Activated CD8-positive, alpha-beta memory T cell treated with anti-CD3 and anti-CD28 coated beads for 4 hours (primary cell): ENCODE data around the gene FAM222A.

Experiments
- DNase-seq, 2 donors: peaks; one replicate each; pipeline ENCODE4 v3.0.0-alpha.2; 2020; ENCODE audit warnings: low read depth in 2 of 2

Gene FAM222A

DNA sequence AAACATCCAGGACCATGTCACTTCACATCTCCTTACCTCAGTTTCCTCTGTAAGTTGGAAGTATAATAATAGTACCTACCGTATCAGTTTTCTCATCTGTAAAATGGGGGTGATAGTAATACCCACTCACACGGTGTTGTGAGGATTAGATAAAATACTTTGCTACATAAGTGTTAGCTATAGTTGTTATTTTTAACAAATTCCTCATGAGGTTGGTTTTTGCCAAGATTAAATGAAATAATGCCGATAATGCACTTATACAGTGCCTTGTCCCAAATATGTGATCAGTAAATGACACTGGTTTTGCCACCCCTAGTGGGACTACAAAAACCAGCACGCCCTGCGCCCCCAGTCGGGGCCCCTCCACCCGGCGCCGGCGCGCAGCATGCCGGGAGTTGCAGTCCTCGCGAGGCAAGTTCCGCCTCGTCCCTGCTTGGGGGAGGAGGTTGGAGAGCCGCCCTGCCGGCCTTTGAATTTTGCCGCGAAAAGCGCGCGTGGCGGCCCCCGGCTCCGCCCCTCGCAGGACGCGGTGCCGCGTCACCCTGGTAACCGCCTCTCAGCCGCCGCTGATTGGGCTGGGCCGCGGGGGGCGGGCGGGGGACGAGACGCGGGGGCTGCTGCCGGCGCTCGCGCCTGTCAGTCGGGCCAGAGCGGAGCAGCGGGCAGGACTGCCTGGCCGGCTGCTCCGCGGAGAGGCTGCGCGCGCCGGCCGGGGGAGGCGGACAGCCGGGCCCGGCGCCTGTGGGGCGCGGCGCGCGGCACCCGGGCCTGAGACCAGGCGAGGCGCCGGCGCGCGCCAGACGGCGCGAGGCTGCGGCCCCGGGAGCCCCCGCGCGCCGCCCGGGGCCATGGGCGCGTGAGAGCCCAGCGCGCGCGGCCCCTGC, at the start of gene FAM222A:
Gene FAM222A (plus strand): TSS at position 639 of the 884 bp plus-strand sequence. CDS start 30,322 bp downstream, outside the sequence.
- peak; percentile 94 to 96 for DNase-seq

DNA sequence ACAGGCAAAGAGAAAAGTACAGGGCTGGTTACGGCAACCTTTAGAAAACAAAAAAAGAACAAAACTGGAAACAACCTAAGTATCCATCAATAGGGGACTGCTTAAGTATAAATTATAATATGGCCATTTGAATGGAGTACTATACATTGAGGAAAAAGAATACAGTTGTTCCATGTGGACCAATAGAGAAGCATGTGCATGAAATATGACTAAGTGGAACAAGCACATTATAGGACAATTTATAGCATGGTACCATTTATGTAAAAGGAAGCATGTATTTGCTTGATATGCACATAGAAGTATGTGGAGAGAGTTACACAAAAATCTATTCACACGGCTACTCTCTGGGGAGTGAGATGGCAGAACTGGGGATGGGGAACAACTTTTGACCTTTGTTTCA, 49.2 kb upstream of the FAM222A start:
- no peak for DNase-seq

DNA sequence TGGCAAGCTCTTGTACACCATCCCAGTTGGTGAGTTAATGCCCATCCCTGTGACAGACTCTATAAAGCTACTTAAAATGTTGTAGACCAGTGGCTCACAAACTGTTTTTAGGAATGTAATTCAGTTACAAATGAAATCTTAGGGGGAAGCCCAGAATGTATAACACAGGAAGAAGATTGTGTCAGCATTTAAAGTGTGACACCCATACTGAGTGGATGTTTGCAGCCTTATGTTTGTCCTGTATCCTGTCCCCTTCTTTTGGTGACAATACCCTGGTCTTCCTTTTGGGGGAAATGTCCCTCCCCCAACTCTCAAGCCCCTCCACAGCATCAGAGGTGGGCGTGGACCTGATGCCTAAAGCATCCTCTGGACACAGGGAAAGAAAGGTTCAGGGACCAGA, 47.6 kb upstream of the FAM222A start:
- DNase-seq = no peak

GRCh38 chr12:109670731-109671130, 42.9 kb upstream of the FAM222A start:
- DNase-seq = no peak

GRCh38 chr12:109671502-109671901, 42.1 kb upstream of the FAM222A start:
- DNase-seq = no peak

DNA sequence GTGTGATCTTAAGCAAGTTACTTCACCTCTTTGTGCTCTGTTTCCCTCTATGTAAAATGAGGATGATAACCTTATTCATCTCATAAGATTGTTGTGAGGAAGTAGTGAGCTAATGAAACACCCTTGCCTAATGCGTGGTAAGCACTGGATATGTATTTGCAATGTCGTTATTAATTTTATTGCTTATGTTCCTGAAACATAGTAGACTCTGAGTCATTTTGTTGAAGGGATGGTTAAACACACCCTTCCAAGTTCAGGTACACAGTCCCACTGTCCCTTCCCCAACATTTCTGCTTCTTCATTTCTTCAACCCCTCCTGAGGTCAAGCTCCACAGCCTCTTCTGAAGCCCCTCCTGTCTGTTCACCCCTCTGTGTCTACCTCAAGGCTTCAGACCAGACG, 40.2 kb upstream of the FAM222A start:
- DNase-seq = no peak

DNA sequence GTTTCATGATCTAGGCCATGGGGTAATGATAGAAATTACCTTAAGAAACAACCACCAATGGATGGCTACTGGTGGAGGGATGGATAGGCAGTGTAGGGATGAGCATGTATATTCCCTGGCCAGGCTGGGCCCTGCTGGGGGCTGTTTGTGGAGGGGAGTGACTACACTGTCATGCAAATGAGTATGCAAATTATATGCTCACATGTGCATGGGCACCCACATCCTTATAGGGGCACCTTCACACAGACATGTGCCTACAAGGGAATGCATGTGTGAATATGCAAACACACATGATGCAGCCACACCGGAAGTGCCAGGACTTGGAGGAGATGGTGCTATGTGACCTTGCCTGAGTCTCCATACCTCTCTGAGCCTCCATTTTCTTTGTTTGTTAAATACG, 39.7 kb upstream of the FAM222A start:
- DNase-seq = no peak

DNA sequence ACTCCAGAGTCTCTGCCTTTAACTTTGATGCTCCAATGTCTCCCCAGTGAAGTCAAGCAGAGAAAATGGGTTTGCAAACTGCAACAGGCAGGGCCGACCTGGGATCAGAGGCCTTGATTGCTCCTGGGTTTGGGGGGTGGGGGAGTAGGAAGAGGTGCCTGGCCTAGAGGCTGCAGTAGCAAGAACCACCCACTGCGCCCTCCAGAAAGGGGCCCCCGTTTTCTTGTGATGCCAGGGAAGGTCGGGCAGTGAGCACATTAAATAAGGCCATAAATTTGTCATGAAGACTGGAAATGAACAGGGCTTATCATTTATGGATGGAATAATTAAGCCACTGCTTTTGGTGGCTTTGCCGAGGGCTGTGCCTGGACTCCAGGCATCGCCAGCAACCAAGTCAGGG, 38.2 kb upstream of the FAM222A start:
- DNase-seq = no peak

GRCh38 chr12:109677279-109677691, 36.3 kb upstream of the FAM222A start:
- DNase-seq = no peak

DNA sequence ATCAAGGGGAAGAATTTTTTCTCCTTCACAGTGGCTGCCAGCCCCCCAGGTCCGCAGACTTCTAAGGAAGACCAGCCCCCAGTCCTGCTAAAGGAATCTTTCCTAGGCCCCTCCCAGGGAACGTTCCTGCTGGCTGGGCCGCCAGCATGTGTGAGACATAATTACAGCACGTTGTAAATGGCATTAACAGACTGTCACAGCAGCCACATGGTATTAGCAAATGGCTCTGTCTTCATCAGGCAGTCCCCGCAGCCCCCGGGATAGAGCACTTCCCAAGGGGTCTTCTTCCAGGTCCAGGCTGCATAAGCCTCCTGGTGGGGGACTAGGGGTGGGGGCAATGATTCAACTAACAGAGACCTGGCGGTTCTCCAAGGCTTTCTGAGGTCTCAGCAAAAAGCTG, 34.9 kb upstream of the FAM222A start:
- DNase-seq = no peak

DNA sequence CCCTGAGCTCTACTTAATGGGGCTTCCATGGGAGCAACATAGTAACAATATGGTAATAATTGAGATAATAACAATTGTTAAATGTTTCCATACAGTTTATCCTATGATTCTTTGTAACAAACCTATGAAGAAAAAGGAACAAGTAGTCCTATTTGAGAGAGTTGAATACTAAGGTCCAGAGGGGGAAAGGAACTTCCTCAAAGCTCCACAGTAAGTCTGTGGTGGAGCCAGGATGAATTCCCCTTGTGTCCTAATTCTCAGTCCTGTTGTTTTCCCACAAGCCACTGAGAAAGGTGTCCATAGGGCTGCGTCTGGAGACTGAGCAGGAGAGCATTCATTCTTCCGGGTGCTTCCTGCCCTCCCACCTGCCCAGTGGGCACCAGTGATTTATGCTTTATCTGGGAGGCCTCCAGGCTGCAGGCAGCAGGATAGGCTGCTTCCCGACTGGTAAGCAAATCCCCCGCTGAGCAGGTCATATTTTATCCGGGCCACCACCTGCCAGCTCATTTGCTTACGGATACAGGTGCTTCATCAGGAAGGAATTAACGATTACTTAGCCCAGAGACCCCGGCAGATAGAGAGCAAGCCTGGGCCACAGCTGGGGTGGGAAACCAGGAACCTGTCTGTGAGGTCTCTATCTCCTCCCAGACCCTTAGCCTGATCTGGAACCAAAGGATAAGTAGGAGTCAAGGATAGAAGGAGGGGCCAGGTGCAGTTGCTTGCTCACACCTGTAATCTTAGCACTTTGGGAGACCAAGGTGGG, 33.9 kb upstream of the FAM222A start:
- DNase-seq = no peak

DNA sequence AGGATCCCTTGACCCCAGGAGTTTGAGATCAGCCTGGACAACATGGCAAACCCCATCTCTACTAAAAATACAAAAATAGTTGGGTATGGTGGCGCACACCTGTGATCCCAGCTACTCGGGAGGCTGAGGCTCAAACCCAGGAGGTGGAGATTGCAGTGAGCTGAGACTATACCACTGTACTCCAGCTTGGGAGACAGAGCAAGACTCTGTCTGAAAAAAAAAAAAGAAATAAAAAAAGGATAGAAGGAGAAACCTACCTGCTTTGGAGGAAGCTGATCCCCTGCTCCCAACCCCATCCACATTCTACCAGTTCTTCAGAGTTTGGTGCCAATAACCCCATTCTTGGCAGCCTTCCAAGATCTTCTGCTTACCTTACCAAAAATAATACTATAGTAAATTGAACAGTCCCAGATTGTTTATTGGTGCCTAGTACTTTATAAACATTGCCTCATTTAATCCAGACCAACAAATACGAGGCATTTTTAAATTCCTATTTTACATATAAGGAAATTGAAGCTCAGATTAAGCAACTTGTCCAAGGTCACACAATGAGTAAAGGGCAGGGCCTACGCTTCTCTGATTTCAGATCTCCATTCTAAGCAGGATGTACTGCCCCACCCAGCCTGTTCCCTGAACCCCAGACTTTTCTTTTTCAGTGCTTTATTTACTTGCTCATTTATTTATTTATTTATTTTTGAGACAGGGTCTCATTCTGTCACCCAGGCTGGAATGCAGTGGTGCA, 33.2 kb upstream of the FAM222A start:
- no peak for DNase-seq

DNA sequence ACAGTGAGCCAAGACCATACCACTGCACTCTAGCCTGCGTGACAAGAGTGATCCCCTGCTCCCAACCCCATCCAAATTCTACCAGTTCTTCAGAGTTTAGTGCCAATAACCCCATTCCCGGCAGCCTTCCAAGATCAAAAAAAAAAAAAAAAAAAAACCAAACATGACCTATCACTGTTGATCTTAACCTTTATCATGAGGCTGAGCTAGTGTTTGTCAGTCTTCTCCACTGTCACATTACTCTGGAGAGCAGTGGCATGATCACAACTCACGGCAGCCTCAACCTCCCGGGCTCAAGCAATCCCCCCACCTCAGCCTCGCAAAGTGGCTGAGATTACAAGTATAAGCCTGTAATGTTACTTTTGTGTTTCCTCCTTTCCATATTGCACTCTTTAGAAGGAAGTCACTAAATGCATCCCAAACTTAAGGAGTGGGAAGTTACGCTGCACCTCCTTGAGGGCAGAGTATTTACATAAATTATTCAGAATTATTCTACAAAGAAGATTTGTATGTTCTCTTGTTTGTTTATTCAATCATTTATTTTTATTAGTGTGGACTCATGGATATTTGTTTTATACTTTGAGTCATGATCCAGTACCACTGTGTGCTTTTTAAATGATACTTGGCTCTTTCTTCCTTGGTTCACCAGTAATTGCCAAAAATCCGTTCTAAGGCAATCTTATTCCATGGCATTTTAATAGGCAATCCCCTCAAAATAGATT, 31.5 kb upstream of the FAM222A start:
- no peak for DNase-seq

DNA sequence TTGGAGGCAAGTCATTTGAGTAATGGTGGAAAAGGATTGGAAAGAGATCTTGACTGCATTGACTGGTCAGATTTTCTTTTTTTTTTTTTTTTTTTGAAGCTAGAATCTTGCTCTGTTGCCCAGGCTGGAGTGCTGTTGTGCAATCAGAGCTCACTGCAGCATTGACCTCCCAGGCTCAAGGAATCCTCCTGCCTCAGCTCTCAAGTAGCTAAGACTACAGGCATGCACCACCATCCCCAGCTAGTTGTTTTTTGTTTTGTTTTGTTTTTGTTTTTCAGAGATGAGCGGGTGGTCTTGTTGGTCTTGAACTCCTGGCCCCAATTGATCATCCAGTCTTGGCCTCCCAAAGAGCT, 30.9 kb upstream of the FAM222A start:
- no peak for DNase-seq

DNA sequence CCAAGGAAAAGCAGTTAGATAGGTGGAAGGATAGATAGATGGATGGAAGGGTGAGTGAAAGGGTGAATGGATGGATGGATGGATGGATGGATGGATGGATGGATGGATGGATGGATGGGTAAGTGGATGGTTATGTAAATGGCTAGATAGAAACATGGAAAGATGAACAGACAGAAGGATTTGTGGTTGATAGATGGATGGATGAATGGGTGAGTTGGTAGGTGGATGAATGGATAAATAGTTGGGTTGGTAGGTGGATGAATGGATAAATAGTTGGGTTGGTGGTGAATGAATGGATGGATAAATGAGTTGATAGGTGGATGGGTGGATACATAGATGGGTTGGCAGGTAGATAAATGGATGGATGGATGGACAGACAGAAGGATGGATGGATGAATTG, 30.3 kb upstream of the FAM222A start:
- DNase-seq = no peak

DNA sequence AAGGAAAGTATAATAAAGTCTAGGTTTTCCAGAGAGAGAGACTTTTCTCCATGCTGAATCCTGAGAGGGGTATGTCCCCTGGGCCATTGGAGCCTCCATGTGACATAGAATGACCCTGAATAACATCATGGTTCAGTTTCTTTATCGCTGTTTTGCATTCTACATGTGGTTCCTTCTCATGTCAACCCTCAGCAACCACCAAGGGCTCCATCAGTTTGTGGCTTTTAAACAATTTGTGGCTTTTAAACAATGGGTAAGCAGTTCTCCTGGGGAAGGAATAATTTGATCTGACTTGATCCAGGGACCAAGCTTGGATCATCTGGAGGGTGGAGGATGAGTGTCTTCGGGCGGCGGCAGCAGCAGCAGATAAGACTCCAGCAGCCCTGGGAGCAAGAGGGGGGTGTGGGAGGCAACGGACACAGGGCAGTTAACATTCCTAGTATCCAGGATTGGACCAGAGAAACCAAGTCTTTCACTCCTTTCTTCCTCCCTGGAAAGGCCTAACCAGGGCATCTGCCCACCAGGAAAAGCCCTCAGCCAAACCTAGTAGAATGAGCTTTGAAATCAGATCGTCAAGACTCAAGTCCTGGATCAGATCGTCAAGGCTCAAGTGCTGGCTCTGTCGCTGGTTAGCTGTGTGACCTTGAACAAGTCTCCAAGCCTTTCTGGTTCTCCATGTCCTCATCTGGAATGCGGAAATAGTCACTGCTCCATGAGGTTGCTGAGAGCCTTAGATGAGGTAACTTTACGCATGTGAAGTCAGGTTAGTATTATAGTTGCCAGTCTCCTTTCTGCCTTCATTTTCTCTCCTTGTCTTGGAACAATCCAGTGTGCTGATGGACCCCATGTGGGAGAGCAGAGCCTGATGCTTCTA, 27.8 kb upstream of the FAM222A start:
- no peak for DNase-seq

DNA sequence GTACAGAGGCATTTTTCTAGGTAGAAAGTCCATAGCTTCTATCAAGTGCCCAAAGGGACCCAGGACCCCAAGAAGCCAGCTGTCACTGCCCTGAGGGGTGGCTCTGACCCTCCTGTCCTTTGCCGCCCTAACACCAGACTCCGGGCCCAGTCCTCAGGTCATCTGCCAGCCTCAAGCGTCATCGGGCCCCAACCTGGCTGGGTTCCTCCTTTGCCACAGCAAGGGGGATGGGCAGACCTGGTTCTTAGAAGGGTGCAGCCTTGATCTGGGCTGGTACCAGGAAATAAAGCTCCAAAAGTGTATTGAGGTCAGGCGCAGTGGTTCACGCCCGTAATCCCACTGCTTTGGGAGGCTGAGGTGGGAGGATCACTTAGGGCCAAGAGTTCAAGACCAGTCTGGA, 27.1 kb upstream of the FAM222A start:
- DNase-seq = no peak

- DNase-seq = no peak
Measured at GRCh38 chr12:109687250-109687649, 26.4 kb upstream of the FAM222A start.

DNA sequence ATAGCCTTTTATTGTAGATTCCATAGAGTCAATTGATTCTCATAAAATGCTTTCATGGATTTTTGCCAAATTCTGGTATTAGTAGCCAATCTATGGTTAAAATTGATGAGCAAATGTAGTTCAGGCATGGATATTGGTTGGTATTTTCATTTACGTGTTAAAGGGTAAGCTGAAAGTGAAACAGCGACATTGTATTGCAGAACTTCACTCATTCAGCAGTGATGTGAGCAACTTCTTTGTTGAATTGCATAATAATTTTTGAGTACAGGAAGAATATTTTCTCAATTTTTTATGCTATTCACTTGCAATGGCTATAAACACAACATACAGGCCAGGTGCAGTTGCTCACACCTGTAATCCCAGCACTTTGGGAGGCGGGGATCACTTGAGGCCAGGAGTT, 24.2 kb upstream of the FAM222A start:
- no peak for DNase-seq

DNA sequence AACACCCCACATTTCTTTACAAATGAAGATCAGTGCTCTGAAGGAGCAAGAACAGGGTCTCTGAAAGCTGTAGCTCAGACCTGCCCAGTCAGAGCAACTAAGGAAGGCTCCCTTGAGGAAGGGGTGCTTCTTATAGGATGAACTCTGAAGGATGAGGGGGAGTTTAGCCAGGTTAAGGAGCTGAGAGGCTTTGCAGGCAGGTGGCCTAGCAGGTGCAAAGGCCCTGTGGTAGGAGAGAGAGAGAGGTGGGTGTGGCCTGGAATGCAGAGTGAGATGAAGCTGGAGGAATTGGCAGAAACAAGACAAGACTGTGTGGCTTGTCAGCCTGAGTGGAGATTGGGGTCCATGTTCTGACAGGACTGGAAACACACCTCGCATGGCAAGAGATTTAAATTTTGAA, 20.5 kb upstream of the FAM222A start:
- DNase-seq = no peak
